ENCODE results near the gene PDLIM1.

Gene PDLIM1

DNA sequence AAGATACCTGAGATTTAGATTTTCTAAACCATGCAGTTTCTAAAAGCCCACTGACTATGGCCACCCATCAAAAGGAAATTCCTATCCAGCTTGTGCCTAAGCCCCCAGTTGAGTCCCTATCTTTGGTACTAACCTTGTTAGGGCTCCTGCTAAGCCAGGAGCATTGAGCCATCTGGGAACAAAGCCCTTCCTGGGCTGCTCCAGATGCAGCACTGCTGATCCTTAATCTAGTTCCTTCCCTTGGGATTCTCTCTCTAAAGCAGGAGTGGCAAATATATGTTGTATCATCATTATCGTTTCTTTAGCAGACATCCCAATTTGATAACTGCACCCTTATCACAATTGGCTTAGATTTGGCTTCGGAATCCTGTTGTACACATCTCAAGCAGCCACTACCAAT, 24.7 kb upstream of the PDLIM1 start:
- H3K27me3 ChIP-seq (ENCODE audit: insufficient read depth, low read length, poor library complexity, severe bottlenecking) = no peaks in the 10 kb centered on the region
- H4K20me1 ChIP-seq (ENCODE audit: insufficient read depth, low read length, poor library complexity, severe bottlenecking) = no peaks in the 10 kb centered on the region
- H3K4me1 ChIP-seq (ENCODE audit: insufficient read depth, low read length, poor library complexity, severe bottlenecking) = peaks cover 50% of the 10 kb centered on the region
- TF ChIP-seq, protein P1, sequence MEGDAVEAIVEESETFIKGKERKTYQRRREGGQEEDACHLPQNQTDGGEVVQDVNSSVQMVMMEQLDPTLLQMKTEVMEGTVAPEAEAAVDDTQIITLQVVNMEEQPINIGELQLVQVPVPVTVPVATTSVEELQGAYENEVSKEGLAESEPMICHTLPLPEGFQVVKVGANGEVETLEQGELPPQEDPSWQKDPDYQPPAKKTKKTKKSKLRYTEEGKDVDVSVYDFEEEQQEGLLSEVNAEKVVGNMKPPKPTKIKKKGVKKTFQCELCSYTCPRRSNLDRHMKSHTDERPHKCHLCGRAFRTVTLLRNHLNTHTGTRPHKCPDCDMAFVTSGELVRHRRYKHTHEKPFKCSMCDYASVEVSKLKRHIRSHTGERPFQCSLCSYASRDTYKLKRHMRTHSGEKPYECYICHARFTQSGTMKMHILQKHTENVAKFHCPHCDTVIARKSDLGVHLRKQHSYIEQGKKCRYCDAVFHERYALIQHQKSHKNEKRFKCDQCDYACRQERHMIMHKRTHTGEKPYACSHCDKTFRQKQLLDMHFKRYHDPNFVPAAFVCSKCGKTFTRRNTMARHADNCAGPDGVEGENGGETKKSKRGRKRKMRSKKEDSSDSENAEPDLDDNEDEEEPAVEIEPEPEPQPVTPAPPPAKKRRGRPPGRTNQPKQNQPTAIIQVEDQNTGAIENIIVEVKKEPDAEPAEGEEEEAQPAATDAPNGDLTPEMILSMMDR (conservative IDR thresholded peaks at IDR 0.05; ENCODE audit: low read length) = no peak
- no peak for TF ChIP-seq EZH2phosphoT487 (IDR thresholded peaks at IDR 0.05; ENCODE audit: borderline replicate concordance)
- no peaks in the 10 kb centered on the region for H3F3A ChIP-seq (ENCODE audit: low read depth)
- H3K9me3 ChIP-seq (ENCODE audit: insufficient read depth, low read depth, low read length) = no peaks in the 10 kb centered on the region
- H2AFZ ChIP-seq (ENCODE audit: low read length) = no peak overlapping the region
- no peaks in the 10 kb centered on the region for H3K9me2 ChIP-seq (replicated peaks; ENCODE audit: low read depth, low read length)
- H3K4me3 ChIP-seq (ENCODE audit: low read length, poor library complexity, severe bottlenecking) = no peak overlapping the region
- H3K79me2 ChIP-seq (ENCODE audit: insufficient read depth, low read length) = no peaks in the 10 kb centered on the region
- no peaks in the 10 kb centered on the region for H3K36me3 ChIP-seq (ENCODE audit: insufficient read depth, low read length)
- H3K4me2 ChIP-seq (ENCODE audit: low read depth, low read length, poor library complexity, severe bottlenecking) = no peak overlapping the region
- no peak overlapping the region for H3K9ac ChIP-seq (ENCODE audit: low read depth, low read length, poor library complexity, severe bottlenecking)

DNA sequence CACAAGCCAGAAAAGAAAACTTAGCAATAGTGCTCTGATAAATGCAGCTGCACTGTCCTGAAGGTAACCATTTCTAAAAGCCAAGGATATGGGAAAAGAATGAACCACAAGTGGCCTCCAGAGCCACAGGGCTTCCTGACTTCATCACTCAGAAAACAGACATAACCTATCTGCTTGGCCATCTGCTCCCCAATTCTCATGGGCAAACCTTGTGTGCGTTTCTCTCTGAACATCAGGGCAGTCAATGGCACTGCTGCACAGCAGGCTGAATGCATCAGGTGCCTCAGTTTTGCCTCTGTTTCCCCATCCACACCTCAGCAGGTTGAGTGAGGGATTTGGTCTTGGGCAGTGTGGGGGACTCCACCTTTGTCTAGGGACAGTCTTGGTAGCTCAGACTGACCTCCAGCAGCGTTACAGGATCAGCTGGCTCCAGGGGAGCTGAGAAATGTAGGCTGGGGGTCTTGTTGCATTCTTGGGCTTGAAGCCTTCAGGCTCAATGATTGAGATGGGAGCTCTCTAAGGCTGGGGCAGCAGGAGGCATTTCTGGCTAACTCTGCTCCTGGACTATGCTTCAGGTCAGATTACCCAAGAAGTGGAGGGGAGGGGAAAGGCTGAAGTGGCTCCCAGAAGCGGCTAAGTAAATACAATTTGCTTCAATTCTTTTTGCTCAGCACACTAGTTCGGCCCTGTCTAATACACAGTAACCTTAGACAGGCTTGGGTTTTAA, 23.6 kb upstream of the PDLIM1 start:
- no peaks in the 10 kb centered on the region for H4K20me1 ChIP-seq (ENCODE audit: insufficient read depth, low read length, poor library complexity, severe bottlenecking)
- no peaks in the 10 kb centered on the region for H3F3A ChIP-seq (ENCODE audit: low read depth)
- H3K9me2 ChIP-seq (replicated peaks; ENCODE audit: low read depth, low read length) = no peaks in the 10 kb centered on the region
- 0 out of 2 replicates have a peak overlapping the region, but pooled peaks have one; percentile 31 for H2AFZ ChIP-seq (ENCODE audit: low read length)
- H3K79me2 ChIP-seq (ENCODE audit: insufficient read depth, low read length) = no peaks in the 10 kb centered on the region
- H3K27me3 ChIP-seq (ENCODE audit: insufficient read depth, low read length, poor library complexity, severe bottlenecking) = no peaks in the 10 kb centered on the region
- no peaks in the 10 kb centered on the region for H3K9me3 ChIP-seq (ENCODE audit: insufficient read depth, low read depth, low read length)
- no peaks in the 10 kb centered on the region for H3K36me3 ChIP-seq (ENCODE audit: insufficient read depth, low read length)
- H3K4me2 ChIP-seq (ENCODE audit: low read depth, low read length, poor library complexity, severe bottlenecking) = peak overlapping the region; percentile 56
- peak overlapping the region; percentile 6 for H3K4me3 ChIP-seq (ENCODE audit: low read length, poor library complexity, severe bottlenecking)
- peaks cover 60% of the 10 kb centered on the region for H3K4me1 ChIP-seq (ENCODE audit: insufficient read depth, low read length, poor library complexity, severe bottlenecking)
- H3K9ac ChIP-seq (ENCODE audit: low read depth, low read length, poor library complexity, severe bottlenecking) = peak overlapping the region; percentile 65
- TF ChIP-seq EZH2phosphoT487 (IDR thresholded peaks at IDR 0.05; ENCODE audit: borderline replicate concordance) = no peak
- TF ChIP-seq, protein P1 (conservative IDR thresholded peaks at IDR 0.05; ENCODE audit: low read length) = no peak

DNA sequence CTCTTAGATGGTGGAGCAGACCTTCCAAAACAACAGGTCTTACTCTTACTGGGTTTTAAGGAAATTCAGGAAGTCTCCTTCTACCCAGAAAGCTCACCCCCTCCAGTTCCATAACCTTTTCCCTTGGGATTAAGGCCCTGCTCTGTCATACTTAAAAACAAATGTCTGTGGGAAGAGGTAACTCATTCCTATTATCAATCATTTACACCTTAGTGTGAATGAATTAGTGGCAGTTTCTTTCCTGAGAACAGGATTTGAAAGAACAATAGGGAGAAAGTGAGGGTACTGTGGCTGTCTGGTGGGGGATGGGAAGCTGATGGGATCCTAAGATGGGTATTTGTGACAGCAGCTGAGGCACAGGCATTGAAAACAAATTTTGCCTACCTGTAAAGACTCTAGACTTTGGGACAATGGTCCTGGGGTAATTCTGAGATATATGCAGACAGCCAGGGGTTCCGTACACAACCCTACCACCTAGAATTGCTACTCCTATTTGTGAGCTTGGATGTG, 22.2 kb upstream of the PDLIM1 start:
- Histone ChIP-seq H3K4me2 (ENCODE audit: low read depth, low read length, poor library complexity, severe bottlenecking) (peak overlapping the region; percentile 56), H3K79me2 (ENCODE audit: insufficient read depth, low read length) (no peaks in the 10 kb centered on the region), H3K27me3 (ENCODE audit: insufficient read depth, low read length, poor library complexity, severe bottlenecking) (no peaks in the 10 kb centered on the region), H2AFZ (ENCODE audit: low read length) (peak overlapping the region; percentile 31; the same call in 1 of the 2 replicates), H3K9ac (ENCODE audit: low read depth, low read length, poor library complexity, severe bottlenecking) (peak overlapping the region; percentile 65), H3K9me2 (replicated peaks; ENCODE audit: low read depth, low read length) (no peaks in the 10 kb centered on the region), H3K9me3 (ENCODE audit: insufficient read depth, low read depth, low read length) (no peaks in the 10 kb centered on the region), H3F3A (ENCODE audit: low read depth) (no peaks in the 10 kb centered on the region), H4K20me1 (ENCODE audit: insufficient read depth, low read length, poor library complexity, severe bottlenecking) (no peaks in the 10 kb centered on the region), H3K4me3 (ENCODE audit: low read length, poor library complexity, severe bottlenecking) (no peak overlapping the region), H3K4me1 (ENCODE audit: insufficient read depth, low read length, poor library complexity, severe bottlenecking) (peaks cover 66% of the 10 kb centered on the region), H3K36me3 (ENCODE audit: insufficient read depth, low read length) (no peaks in the 10 kb centered on the region)
- no peak for TF ChIP-seq EZH2phosphoT487 (IDR thresholded peaks at IDR 0.05; ENCODE audit: borderline replicate concordance)
